ENCODE results near the gene ARMC10. TPM values are rescaled to one million over a fixed set of nuclear protein-coding genes. Genes with fewer than 3 reads are reported as not detected.
"Not testable (repeated sequence)": the region's sequence is repeated elsewhere in the genome, so short reads cannot be mapped to it uniquely, and the experiment has no call there.

ARMC10 gene
- total and polyA plus RNA-seq, 12 donors = 9.9 to 31.2 (median 22.7) TPM

- H3K9me3 ChIP-seq = no peaks in the 10 kb centered on the region
- WGBS, 2 donors = 86 to 100% methylated on average over 1 of the region's 1 CpG
- ATAC-seq (no peak), DNase-seq (no peak)
- no peaks in the 10 kb centered on the region for H3K27me3 ChIP-seq
- H3K4me3 ChIP-seq = no peak overlapping the region
- TF ChIP-seq CTCF (IDR thresholded peaks at IDR 0.05) = no peak
- peaks cover 0 to 15% (median 7%) of the 10 kb centered on the region in 9 donors for H3K4me1 ChIP-seq
- no peak overlapping the region for H3K27ac ChIP-seq
- H3K36me3 ChIP-seq = no peaks in the 10 kb centered on the region
- intact Hi-C loops (cut with DNase I) = loop anchor here in 1 of 10 donors (10.0 kb wide), 1 partner anchor 68 kb away; the partner anchor contains the start of genes ARMC10 and FBXL13
Observed at GRCh38 chr7:103142494-103142893, 67.6 kb downstream of the ARMC10 start.

- intact Hi-C loops (cut with DNase I) = loop anchor here in 1 of 10 donors (10.0 kb wide), 1 partner anchor 69 kb away; the partner anchor contains the start of genes ARMC10 and FBXL13
- no peak for TF ChIP-seq CTCF (IDR thresholded peaks at IDR 0.05)
- ATAC-seq (no peak), DNase-seq (no peak)
- Histone ChIP-seq H3K4me3 (no peak overlapping the region), H3K4me1 (peaks cover 0 to 24% (median 18%) of the 10 kb centered on the region in 9 donors), H3K27me3 (no peaks in the 10 kb centered on the region), H3K27ac (no peak overlapping the region), H3K9me3 (no peaks in the 10 kb centered on the region), H3K36me3 (no peaks in the 10 kb centered on the region)
- 93 to 96% methylated on average over 1 of the region's 1 CpG for WGBS, 2 donors
Observed at GRCh38 chr7:103143868-103144267, 68.9 kb downstream of the ARMC10 start.

GRCh38 chr7:103144754-103145153 is 69.8 kb downstream of the ARMC10 start:
- not testable (repeated sequence) for H3K9me3 ChIP-seq, H3K27ac ChIP-seq, H3K27me3 ChIP-seq, H3K4me3 ChIP-seq, DNase-seq, ATAC-seq, H3K36me3 ChIP-seq
- peaks cover 0 to 27% (median 20%) of the 10 kb centered on the region in 9 donors for H3K4me1 ChIP-seq
- 97% methylated on average over 2 of the region's 2 CpGs for WGBS, 2 donors
- intact Hi-C loops (cut with DNase I) = loop anchor here in 2 of 10 donors (5.0 to 10.0 kb wide), 2 partner anchors 70 to 72 kb away; partner anchors contain the start of genes FBXL13 (in 2 of the 2) and ARMC10 (in 1 of the 2)

GRCh38 chr7:103148131-103148993 is 73.4 kb downstream of the ARMC10 start:
- 1% methylated on average over 13 of the region's 13 CpGs for WGBS, 2 donors
- intact Hi-C loops (cut with DNase I) = loop anchor here in 2 of 10 donors (5.0 to 10.0 kb wide), 2 partner anchors 74 to 76 kb away; partner anchors contain the start of genes FBXL13 (in 2 of the 2) and ARMC10 (in 1 of the 2)
- TF ChIP-seq CTCF (IDR thresholded peaks at IDR 0.05) = no peak
- Histone ChIP-seq H3K27me3 (no peaks in the 10 kb centered on the region), H3K9me3 (no peaks in the 10 kb centered on the region), H3K4me1 (peaks cover 0 to 30% (median 22%) of the 10 kb centered on the region in 9 donors), H3K27ac (peak overlapping the region; percentile 95 to 99 (median 97)), H3K4me3 (peak overlapping the region; percentile 46 to 90 (median 74)), H3K36me3 (no peaks in the 10 kb centered on the region)
- no peak for DNase-seq
- no peak for ATAC-seq

Other genes starting within 250 kb of the ARMC10 start
- 1 to 10 TPM in 7 of 10 donors, under 1 TPM in 3; 0.12 to 9.5 (median 2.6) TPM for gene LRRC17, start 162.1 kb upstream of the ARMC10 start, total RNA-seq
- 1 to 10 TPM; 2.5 to 2.7 TPM for gene LRRC17, start 162.1 kb upstream of the ARMC10 start, polyA plus RNA-seq
- under 1 TPM; 0.28 to 0.87 (median 0.45) TPM for gene FBXL13, start 344 bp upstream of the ARMC10 start, total RNA-seq
- under 1 TPM in 1 of 2 donors, not detected in 1; 0.12 TPM for gene FBXL13, start 344 bp upstream of the ARMC10 start, polyA plus RNA-seq
- 10 to 100 TPM in 3 of 10 donors, 1 to 10 TPM in 7; 7.5 to 11.6 (median 9.0) TPM for gene NAPEPLD, start 74.0 kb downstream of the ARMC10 start, total RNA-seq
- gene NAPEPLD, start 74.0 kb downstream of the ARMC10 start, polyA plus RNA-seq = 1 to 10 TPM; 2.1 to 3.2 TPM
- gene PMPCB, start 222.3 kb downstream of the ARMC10 start, total RNA-seq = 10 to 100 TPM; 70.4 to 98.4 (median 92.4) TPM
- 10 to 100 TPM; 51.5 to 52.9 TPM for gene PMPCB, start 222.3 kb downstream of the ARMC10 start, polyA plus RNA-seq

Measured in heart right ventricle (tissue), 16 donors.